OCI-LY3 (cell line): ENCODE data around the gene CSN3.
"Not testable (repeated sequence)": the region's sequence is repeated elsewhere in the genome, so short reads cannot be mapped to it uniquely, and the experiment has no call there.

Source experiments
- H2AFZ ChIP-seq: fragments of 200-600, 300-600 bp; shearing (Covaris generic); 2 replicates; pipeline ENCODE4 v1.6.0; 2014; ENCODE audit warnings: antibody characterized with exemption, low read depth, low read length
- H3K27ac ChIP-seq: fragments of 200-600, 300-600 bp; sonication (generic); 2 replicates; pipeline ENCODE4 v1.5.1; 2014; ENCODE audit warnings: mild to moderate bottlenecking, low read length, moderate library complexity, mixed read lengths
- H3K27me3 ChIP-seq: fragments of 200-600, 300-600 bp; sonication (generic); 2 replicates; pipeline ENCODE4 v1.6.1; 2014; ENCODE audit warnings: low read depth, low read length, mixed read lengths
- H3K36me3 ChIP-seq: fragments of 200-600, 300-600 bp; sonication (generic); replicated peaks from 2 replicates; pipeline ENCODE3; 2014; ENCODE audit warnings: low read depth, low read length, mixed read lengths
- H3K4me1 ChIP-seq: fragments of 300-600, 200-600 bp; sonication (generic); 2 replicates; pipeline ENCODE4 v1.6.1; 2014; ENCODE audit warnings: low read length, mixed read lengths
- H3K4me2 ChIP-seq: fragments of 200-600, 300-600 bp; sonication (generic); 2 replicates; pipeline ENCODE4 v1.6.1; 2014; ENCODE audit warnings: low read length, mixed read lengths
- H3K4me3 ChIP-seq: fragments of 300-600, 200-600 bp; sonication (generic); 2 replicates; pipeline ENCODE4 v1.5.1; 2014; ENCODE audit warnings: antibody characterized with exemption, mild to moderate bottlenecking, low read length, moderate library complexity
- H3K79me2 ChIP-seq: fragments of 300-600, 200-600 bp; shearing (Covaris generic); 2 replicates; pipeline ENCODE4 v1.6.1; 2014; ENCODE audit warnings: mild to moderate bottlenecking, low read length, mixed read lengths
- H3K9ac ChIP-seq: fragments of 300-600, 200-600 bp; shearing (Covaris generic); 2 replicates; pipeline ENCODE4 v1.6.0; 2014; ENCODE audit warnings: mild to moderate bottlenecking, low read length, moderate library complexity
- H3K9me3 ChIP-seq: fragments of 200-600, 300-600 bp; shearing (Covaris generic); 2 replicates; pipeline ENCODE4 v1.6.1; 2014; ENCODE audit warnings: low read length, mixed read lengths; ENCODE audit not compliant: insufficient read depth
- H4K20me1 ChIP-seq: fragments of 200-600, 300-600 bp; sonication (generic); 2 replicates; pipeline ENCODE4 v1.6.1; 2016; ENCODE audit warnings: low read length, mixed read lengths; ENCODE audit not compliant: insufficient read depth
- EZH2phosphoT487 ChIP-seq: fragments of 200-600 bp; shearing (Covaris generic); IDR thresholded peaks from 2 replicates; pipeline ENCODE4 v1.6.1; 2018; ENCODE audit warnings: antibody characterized with exemption, mixed run types, low read depth
- TF ChIP-seq, protein P1 (sequence below): fragments of 200-600, 300-600 bp; sonication (generic); IDR thresholded peaks from 2 replicates; pipeline ENCODE4 v1.5.1; 2014; ENCODE audit warnings: antibody characterized with exemption, low read length, low read depth

Gene CSN3

DNA sequence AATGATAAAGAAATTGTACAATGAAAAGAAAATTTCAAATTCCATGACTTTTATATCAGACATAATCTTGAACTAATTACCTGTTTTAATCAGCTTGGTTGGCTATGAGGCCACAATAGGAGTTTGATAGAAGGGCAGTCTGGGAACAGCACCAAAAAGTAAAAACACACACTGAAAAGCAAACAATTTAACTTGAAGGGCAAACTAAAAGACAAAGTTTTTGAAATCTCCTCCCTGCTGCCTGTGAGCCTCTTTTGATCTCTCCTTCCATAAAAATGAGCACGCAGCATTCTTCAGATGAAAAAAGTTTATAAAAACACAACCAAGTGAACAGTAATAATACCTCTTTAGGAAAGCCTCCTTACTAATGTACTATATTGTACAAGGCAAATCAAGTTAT lies 38.8 kb upstream of the CSN3 start:
- no peaks in the 10 kb centered on the region for H3K27me3 ChIP-seq

DNA sequence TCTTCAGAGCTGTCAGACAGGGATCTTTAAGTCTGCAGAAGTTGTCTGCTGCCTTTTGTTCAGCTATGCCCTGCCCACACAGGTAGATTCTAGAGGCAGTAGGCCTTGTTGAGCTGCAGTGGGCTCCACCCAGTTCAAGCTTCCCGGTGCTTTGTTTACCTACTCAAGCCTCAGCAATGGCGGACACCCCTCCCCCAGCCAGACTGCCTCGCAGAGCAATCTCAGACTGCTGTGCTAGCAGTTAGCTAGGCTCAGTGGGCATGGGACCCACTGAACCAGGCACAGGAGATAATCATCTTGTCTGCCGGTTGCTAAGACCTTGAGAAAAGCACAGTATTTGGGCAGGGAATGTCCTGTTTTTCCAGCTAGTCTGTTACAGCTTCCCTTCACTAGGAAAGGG lies 29.6 kb upstream of the CSN3 start:
- H3K36me3 ChIP-seq, H3K9me3 ChIP-seq, H3K9ac ChIP-seq, H3K4me3 ChIP-seq, H3K79me2 ChIP-seq, H3K27ac ChIP-seq, H3K27me3 ChIP-seq, H3K4me2 ChIP-seq, H4K20me1 ChIP-seq, H2AFZ ChIP-seq, H3K4me1 ChIP-seq: not testable (repeated sequence)

More for the DNA sequence above, 38.8 kb upstream of the CSN3 start:
- no peak overlapping the region for H3K4me2 ChIP-seq
- no peak overlapping the region for H2AFZ ChIP-seq
- H3K36me3 ChIP-seq = no peaks in the 10 kb centered on the region
- TF ChIP-seq EZH2phosphoT487 = no peak
- TF ChIP-seq, protein P1, sequence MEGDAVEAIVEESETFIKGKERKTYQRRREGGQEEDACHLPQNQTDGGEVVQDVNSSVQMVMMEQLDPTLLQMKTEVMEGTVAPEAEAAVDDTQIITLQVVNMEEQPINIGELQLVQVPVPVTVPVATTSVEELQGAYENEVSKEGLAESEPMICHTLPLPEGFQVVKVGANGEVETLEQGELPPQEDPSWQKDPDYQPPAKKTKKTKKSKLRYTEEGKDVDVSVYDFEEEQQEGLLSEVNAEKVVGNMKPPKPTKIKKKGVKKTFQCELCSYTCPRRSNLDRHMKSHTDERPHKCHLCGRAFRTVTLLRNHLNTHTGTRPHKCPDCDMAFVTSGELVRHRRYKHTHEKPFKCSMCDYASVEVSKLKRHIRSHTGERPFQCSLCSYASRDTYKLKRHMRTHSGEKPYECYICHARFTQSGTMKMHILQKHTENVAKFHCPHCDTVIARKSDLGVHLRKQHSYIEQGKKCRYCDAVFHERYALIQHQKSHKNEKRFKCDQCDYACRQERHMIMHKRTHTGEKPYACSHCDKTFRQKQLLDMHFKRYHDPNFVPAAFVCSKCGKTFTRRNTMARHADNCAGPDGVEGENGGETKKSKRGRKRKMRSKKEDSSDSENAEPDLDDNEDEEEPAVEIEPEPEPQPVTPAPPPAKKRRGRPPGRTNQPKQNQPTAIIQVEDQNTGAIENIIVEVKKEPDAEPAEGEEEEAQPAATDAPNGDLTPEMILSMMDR = no peak
- H3K9me3 ChIP-seq = no peaks in the 10 kb centered on the region
- H3K9ac ChIP-seq = no peak overlapping the region
- no peaks in the 10 kb centered on the region for H4K20me1 ChIP-seq
- H3K27ac ChIP-seq = no peak overlapping the region
- no peak overlapping the region for H3K4me3 ChIP-seq
- no peaks in the 10 kb centered on the region for H3K4me1 ChIP-seq
- H3K79me2 ChIP-seq = no peaks in the 10 kb centered on the region

DNA sequence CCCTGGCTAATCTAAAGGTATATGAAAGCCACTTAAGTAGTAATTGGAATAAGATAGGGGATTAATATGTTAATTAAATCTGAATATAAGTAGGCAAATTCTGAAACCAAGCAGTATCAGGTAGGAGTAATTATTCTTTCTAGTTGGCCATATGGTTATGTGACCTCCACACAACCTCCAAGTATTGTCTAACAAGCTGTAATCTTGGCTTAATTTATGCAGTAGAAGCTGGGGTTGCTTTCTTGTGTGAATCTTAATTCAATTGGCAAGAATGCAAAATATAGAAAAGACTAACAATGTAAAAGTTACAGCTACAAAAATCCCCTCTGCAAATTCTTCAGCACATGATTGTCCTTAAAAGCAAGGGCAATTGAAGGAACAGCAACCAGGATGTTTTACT lies 26.3 kb upstream of the CSN3 start:
- not testable (repeated sequence) for H3K79me2 ChIP-seq, H4K20me1 ChIP-seq, H2AFZ ChIP-seq

DNA sequence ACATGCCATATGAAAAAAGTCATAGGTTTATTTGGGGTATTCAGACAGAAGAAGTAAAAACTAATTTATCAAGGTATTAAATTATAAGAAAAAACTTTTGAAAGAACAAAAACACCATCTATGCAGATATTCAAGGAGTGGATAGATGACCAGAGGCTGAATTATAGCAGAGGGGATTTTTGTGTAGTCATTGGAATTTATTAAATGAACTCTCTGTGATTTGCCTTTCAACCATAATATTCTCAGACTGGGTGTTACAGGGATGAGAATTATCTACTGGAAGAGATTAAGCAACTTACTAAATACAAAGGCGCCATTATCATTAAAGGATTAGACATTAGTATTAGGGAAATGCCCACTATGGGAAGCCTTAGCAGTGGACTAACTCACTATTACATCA lies 25.8 kb upstream of the CSN3 start:
- not testable (repeated sequence) for H3K27me3 ChIP-seq, H3K36me3 ChIP-seq

More for the DNA sequence above, 26.3 kb upstream of the CSN3 start:
- H3K36me3 ChIP-seq, H3K4me2 ChIP-seq, H3K27ac ChIP-seq, H3K4me3 ChIP-seq, H3K9ac ChIP-seq, H3K27me3 ChIP-seq, H3K4me1 ChIP-seq, H3K9me3 ChIP-seq: not testable (repeated sequence)

DNA sequence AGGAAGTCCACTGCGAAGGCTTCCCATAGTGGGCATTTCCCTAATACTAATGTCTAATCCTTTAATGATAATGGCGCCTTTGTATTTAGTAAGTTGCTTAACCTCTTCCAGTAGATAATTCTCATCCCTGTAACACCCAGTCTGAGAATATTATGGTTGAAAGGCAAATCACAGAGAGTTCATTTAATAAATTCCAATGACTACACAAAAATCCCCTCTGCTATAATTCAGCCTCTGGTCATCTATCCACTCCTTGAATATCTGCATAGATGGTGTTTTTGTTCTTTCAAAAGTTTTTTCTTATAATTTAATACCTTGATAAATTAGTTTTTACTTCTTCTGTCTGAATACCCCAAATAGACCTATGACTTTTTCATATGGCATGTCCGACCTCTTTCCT lies 21.0 kb upstream of the CSN3 start:
- H3K4me2 ChIP-seq, H3K27ac ChIP-seq, H3K36me3 ChIP-seq, H3K9me3 ChIP-seq, H3K4me1 ChIP-seq, H3K4me3 ChIP-seq, H3K9ac ChIP-seq, H2AFZ ChIP-seq, H3K27me3 ChIP-seq, H3K79me2 ChIP-seq, H4K20me1 ChIP-seq: not testable (repeated sequence)

More for the DNA sequence above, 25.8 kb upstream of the CSN3 start:
- not testable (repeated sequence) for H3K9me3 ChIP-seq, H4K20me1 ChIP-seq, H3K4me1 ChIP-seq, H3K27ac ChIP-seq, H2AFZ ChIP-seq, H3K4me3 ChIP-seq, H3K4me2 ChIP-seq, H3K79me2 ChIP-seq, H3K9ac ChIP-seq

DNA sequence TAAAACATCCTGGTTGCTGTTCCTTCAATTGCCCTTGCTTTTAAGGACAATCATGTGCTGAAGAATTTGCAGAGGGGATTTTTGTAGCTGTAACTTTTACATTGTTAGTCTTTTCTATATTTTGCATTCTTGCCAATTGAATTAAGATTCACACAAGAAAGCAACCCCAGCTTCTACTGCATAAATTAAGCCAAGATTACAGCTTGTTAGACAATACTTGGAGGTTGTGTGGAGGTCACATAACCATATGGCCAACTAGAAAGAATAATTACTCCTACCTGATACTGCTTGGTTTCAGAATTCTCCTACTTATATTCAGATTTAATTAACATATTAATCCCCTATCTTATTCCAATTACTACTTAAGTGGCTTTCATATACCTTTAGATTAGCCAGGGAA lies 20.6 kb upstream of the CSN3 start:
- H3K9me3 ChIP-seq, H3K4me2 ChIP-seq: not testable (repeated sequence)

More for the DNA sequence above, 20.6 kb upstream of the CSN3 start:
- H3K36me3 ChIP-seq, H3K4me3 ChIP-seq, H3K27me3 ChIP-seq, H2AFZ ChIP-seq, H3K79me2 ChIP-seq, H3K9ac ChIP-seq, H3K4me1 ChIP-seq, H4K20me1 ChIP-seq, H3K27ac ChIP-seq: not testable (repeated sequence)
